HG02973 (cell line): ENCODE data around the gene SPATA2L.
A peak's percentile ranks its signal among the peaks of the same experiment; 100 is the strongest.

Experiments
- ATAC-seq: cut with Tn5 transposase; IDR thresholded peaks from one replicate; pipeline ENCODE4 v1.9.1; 2021; ENCODE audit warnings: moderate library complexity; ENCODE audit not compliant: unreplicated experiment

Gene SPATA2L

GRCh38 chr16:89729863-89730593 is 28.5 kb upstream of the SPATA2L start:
- ATAC-seq: no peak

- no peak for ATAC-seq
Measured at GRCh38 chr16:89729293-89729692, 27.8 kb upstream of the SPATA2L start.

GRCh38 chr16:89727406-89728120 is 26.1 kb upstream of the SPATA2L start:
- ATAC-seq: no peak

- no peak for ATAC-seq
Measured at GRCh38 chr16:89723279-89724250, 22.1 kb upstream of the SPATA2L start.

- peak; percentile 15 for ATAC-seq
Measured at GRCh38 chr16:89722392-89723278, 21.1 kb upstream of the SPATA2L start.

GRCh38 chr16:89721546-89722391 is 20.3 kb upstream of the SPATA2L start:
- ATAC-seq: peak; percentile 24

GRCh38 chr16:89720813-89721545 is 19.5 kb upstream of the SPATA2L start, which contains the start of the genes VPS9D1 and ZNF276:
Gene VPS9D1 (minus strand): TSS chr16:89720898. CDS start chr16:89720861, 37 bp downstream.
Gene ZNF276 (plus strand): TSS chr16:89721537. CDS start chr16:89721641, 104 bp downstream.
- ATAC-seq: peak; percentile 41

GRCh38 chr16:89720551-89720812 is 19.0 kb upstream of the SPATA2L start:
- peak; percentile 23 for ATAC-seq

GRCh38 chr16:89717688-89718505 is 16.4 kb upstream of the SPATA2L start:
- ATAC-seq: no peak

- ATAC-seq: no peak
Measured at GRCh38 chr16:89716916-89717687, 15.6 kb upstream of the SPATA2L start.

- ATAC-seq: no peak
Measured at GRCh38 chr16:89716493-89716892, 15.0 kb upstream of the SPATA2L start.

GRCh38 chr16:89712274-89712781 is 10.8 kb upstream of the SPATA2L start:
- no peak for ATAC-seq

- ATAC-seq: peak; percentile 42
Measured at GRCh38 chr16:89711601-89712273, 10.2 kb upstream of the SPATA2L start.

GRCh38 chr16:89710709-89711564 is 9.4 kb upstream of the SPATA2L start:
- no peak for ATAC-seq

GRCh38 chr16:89709716-89710432 is 8.4 kb upstream of the SPATA2L start:
- ATAC-seq: no peak
